Neural crest cell (in vitro differentiated cells): ENCODE measurements around the gene TRAM2. TPM values are rescaled to one million over a fixed set of nuclear protein-coding genes. Genes with fewer than 3 reads are reported as not detected.

Source experiments
- DNase-seq: peaks from one replicate; pipeline ENCODE4 v3.0.0; 2021; ENCODE audit warnings: low read depth, mixed read lengths, low spot score
- H3K27ac Mint-ChIP-seq: one replicate; pipeline ENCODE4 v1.8.0; 2021; ENCODE audit warnings: mild to moderate bottlenecking, mixed read lengths; ENCODE audit not compliant: unreplicated experiment
- H3K27me3 Mint-ChIP-seq: 2 replicates; pipeline ENCODE4 v1.8.0; 2021; ENCODE audit warnings: low read depth, mild to moderate bottlenecking, mixed read lengths
- H3K36me3 Mint-ChIP-seq: 2 replicates; pipeline ENCODE4 v1.8.0; 2021; ENCODE audit warnings: low read depth, mild to moderate bottlenecking, mixed read lengths
- H3K4me1 Mint-ChIP-seq: 2 replicates; pipeline ENCODE4 v1.8.0; 2021; ENCODE audit warnings: mixed read lengths
- H3K4me3 Mint-ChIP-seq: one replicate; pipeline ENCODE4 v1.8.0; 2021; ENCODE audit warnings: mild to moderate bottlenecking, mixed read lengths
- H3K9me3 Mint-ChIP-seq: 2 replicates; pipeline ENCODE4 v1.8.0; 2021; ENCODE audit warnings: mixed read lengths
- CTCF ChIP-seq: fragments of 200-600 bp; sonication (generic); conservative IDR thresholded peaks from 2 replicates; pipeline ENCODE4 v1.5.0; 2021; ENCODE audit warnings: antibody characterized with exemption, mild to moderate bottlenecking
- total RNA-seq: library from RNA; stranded (reverse); gene quantifications from 2 replicates; pipeline ENCODE4 v1.2.1, GENCODE V29; 2021

Gene TRAM2
- total RNA-seq, 1 donor from 2014 or later: 20.2 TPM

DNA sequence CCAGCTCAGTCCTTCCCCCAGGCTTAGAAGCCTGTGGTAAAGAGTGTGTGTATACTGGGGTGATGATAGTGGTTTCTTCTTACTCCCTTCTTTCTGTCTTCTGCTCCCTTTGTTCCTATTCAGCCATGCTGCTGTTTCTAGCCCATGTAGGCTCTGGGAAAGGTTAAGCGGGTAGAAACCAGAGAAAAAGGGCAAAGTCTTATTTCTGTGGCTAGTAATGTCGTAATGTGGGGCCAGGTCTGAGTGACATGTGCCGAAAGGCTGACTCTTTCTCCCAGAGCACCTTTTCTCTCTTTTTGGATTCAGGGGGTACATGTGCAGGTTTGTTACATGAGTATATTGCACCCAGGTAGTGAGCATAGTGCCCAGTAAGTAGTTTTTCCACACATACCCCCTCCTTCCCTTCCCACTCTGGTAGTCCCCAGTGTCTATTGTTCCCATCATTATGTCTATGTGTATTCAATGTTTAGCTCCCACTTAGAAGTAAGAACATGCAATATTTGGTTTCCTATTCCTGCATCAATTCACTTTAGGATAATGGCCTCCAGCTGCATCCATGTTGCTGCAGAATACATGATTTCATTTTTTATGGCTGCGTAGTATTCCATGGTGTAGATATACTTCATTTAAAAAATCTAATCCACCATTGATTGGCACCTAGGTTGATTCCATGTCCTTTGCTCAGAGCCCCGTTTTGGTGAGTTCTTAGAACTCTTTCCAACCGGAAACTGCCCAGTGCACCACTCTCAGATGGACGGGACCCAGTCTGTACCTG lies 82.4 kb downstream of the TRAM2 start:
- no peaks in the 10 kb centered on the region for H3K4me1 Mint-ChIP-seq
- no peak overlapping the region for H3K27ac Mint-ChIP-seq
- no peak overlapping the region for H3K4me3 Mint-ChIP-seq
- H3K36me3 Mint-ChIP-seq: peaks cover 16% of the 10 kb centered on the region
- DNase-seq: no peak
- no peaks in the 10 kb centered on the region for H3K27me3 Mint-ChIP-seq
- H3K9me3 Mint-ChIP-seq: peaks cover 3% of the 10 kb centered on the region
- no peak for TF ChIP-seq CTCF

DNA sequence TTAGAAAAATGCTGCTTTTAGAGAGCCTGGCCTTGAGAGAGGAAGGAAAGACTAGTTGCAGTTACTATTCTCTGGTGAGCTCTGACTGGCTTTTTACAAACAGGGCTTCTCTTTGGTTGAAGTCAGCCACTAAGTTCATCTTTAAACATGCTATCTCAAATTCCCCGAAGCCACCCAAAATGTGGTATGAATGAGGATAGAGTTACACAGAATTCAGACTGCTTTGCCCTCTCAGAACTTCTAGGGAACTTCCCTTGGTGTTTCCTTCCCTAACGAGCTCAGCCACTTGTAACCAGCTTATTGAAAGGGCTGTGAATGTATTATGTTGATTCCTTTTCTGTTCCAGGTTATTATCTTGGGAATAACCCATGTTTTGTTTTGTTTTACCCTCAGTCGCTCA lies 83.2 kb downstream of the TRAM2 start:
- Mint-ChIP-seq H3K4me1 (no peaks in the 10 kb centered on the region), H3K27ac (no peak overlapping the region), H3K4me3 (no peak overlapping the region), H3K27me3 (no peaks in the 10 kb centered on the region), H3K36me3 (peaks cover 16% of the 10 kb centered on the region), H3K9me3 (peaks cover 3% of the 10 kb centered on the region)
- no peak for DNase-seq
- TF ChIP-seq CTCF: no peak

DNA sequence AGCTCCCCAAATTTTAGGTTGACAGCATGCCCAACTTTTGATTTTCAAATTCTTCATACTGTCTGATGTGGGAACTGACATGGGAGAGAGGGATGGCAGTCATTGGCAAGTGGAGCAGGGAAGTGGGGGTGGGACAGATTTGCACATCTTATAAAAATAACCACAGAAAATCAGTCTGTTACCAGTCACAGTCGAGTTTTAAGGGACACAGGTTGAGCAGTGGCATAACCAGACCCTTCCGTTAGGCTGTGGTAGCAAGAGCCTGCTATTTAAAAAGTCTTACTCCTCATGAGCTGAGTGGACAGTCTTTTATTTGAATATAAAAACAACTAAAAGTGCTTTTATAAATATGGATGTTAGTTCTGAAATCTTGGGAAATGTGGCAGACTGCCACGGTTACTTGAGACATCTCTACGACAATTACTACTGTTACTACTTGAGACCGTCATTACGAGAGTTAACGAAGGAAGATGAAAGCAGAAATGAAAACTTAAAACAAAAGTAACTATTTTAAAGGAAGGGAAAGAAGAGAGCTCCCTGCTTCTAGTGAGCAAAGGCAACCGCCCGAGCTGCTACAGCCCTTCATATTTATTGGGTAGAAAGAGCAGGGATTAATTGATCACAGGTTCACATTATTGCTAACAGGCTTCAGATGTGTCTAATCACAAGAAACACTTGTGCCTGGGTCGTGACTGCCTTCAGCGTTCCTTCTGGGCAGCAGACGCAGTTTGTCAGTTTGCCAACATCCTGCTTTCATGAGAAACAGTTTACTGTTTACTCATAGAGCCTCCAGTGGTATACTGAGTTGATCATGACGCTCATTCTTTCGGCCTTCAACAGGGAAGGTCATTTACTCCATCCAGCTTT lies 85.4 kb downstream of the TRAM2 start:
- H3K27ac Mint-ChIP-seq: no peak overlapping the region

DNA sequence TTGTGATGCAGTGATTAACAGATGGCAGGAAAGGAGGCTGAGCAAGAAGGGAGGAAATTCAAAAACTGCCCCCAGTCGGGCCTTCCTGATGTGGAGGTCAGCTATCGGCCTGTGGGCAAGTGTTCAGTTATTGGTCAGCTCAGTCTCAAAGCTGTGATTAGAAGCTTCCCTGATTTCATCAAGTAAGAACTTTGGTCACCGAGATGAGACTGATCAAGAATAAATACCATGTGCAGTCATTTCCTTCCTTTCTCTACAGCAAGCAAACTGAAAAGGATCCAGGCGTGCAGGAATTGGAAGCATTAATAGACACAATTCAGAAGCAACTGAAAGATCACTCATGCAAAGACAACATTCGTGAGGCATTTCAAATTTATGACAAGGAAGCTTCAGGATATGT lies 87.0 kb downstream of the TRAM2 start:
- Mint-ChIP-seq H3K27me3 (no peaks in the 10 kb centered on the region), H3K27ac (no peak overlapping the region), H3K36me3 (peaks cover 21% of the 10 kb centered on the region), H3K4me1 (no peaks in the 10 kb centered on the region), H3K4me3 (no peak overlapping the region), H3K9me3 (no peaks in the 10 kb centered on the region)
- no peak for DNase-seq
- no peak for TF ChIP-seq CTCF

More for the DNA sequence above, 85.4 kb downstream of the TRAM2 start:
- TF ChIP-seq CTCF: no peak
- no peaks in the 10 kb centered on the region for H3K27me3 Mint-ChIP-seq
- H3K36me3 Mint-ChIP-seq: peaks cover 20% of the 10 kb centered on the region
- peaks cover 3% of the 10 kb centered on the region for H3K9me3 Mint-ChIP-seq
- H3K4me3 Mint-ChIP-seq: no peak overlapping the region
- DNase-seq: no peak
- H3K4me1 Mint-ChIP-seq: no peaks in the 10 kb centered on the region

- DNase-seq: no peak
- H3K27ac Mint-ChIP-seq: no peak overlapping the region
- H3K4me1 Mint-ChIP-seq: no peaks in the 10 kb centered on the region
- no peak for TF ChIP-seq CTCF
- no peaks in the 10 kb centered on the region for H3K27me3 Mint-ChIP-seq
- H3K9me3 Mint-ChIP-seq: peaks cover 3% of the 10 kb centered on the region
- peaks cover 27% of the 10 kb centered on the region for H3K36me3 Mint-ChIP-seq
- H3K4me3 Mint-ChIP-seq: no peak overlapping the region
These were observed 93.2 kb downstream of the TRAM2 start for GRCh38 chr6:52483671-52484003.
